Mammary epithelial cell (primary cell): Measurements from ENCODE around the gene ZNRF1.

Experiments used
- CTCF ChIP-seq, 2 donors: IDR thresholded peaks in 1 of 2; conservative IDR thresholded peaks in 1 of 2; 2 replicates each; pipeline ENCODE4 v1.5.1; 2011 to 2012; ENCODE audit warnings: inconsistent platforms in 2 of 2, low read length in 2 of 2, mild to moderate bottlenecking in 2 of 2, control low read depth in 1 of 2, low read depth in 1 of 2; ENCODE audit not compliant: insufficient read depth in 1 of 2; ENCODE audit errors: extremely low read depth in 1 of 2
- EZH2 ChIP-seq: IDR thresholded peaks from 2 replicates; pipeline ENCODE4 v1.6.1; 2012; ENCODE audit warnings: low read length, inconsistent platforms, borderline replicate concordance

- no peak for TF ChIP-seq CTCF (conservative IDR thresholded peaks at IDR 0.05 in 1 of 2, IDR thresholded peaks at IDR 0.05 in 1 of 2; ENCODE audit: extremely low read depth in 1 of 2, insufficient read depth in 1 of 2, low read depth in 1 of 2, low read length in 2 of 2)
- no peak for TF ChIP-seq EZH2
Measured at GRCh38 chr16:75059411-75059810, 60.6 kb downstream of the ZNRF1 start.
